ENCODE measurements around the gene VRK1.

The VRK1 gene

GRCh38 chr14:96925422-96925821, 128.2 kb downstream of the VRK1 start:
- Histone ChIP-seq H3K4me1 (ENCODE audit: control insufficient read depth in 1 of 2, insufficient read depth in 2 of 2, low read length in 2 of 2) (no peaks in the 10 kb centered on the region), H3K9me3 (ENCODE audit: control insufficient read depth in 1 of 2, low read length in 2 of 2) (no peaks in the 10 kb centered on the region), H3K9ac (ENCODE audit: low read depth in 1 of 2, low read length in 2 of 2) (no peak overlapping the region), H3K36me3 (ENCODE audit: control insufficient read depth in 1 of 2, insufficient read depth in 2 of 2, low read length in 2 of 2) (no peaks in the 10 kb centered on the region), H3K4me3 (ENCODE audit: low read depth in 1 of 2, low read length in 2 of 2) (no peak overlapping the region), H3K27ac (ENCODE audit: low read depth, low read length) (no peak overlapping the region), H3K27me3 (ENCODE audit: control insufficient read depth in 1 of 2, insufficient read depth in 2 of 2, low read length in 2 of 2) (no peaks in the 10 kb centered on the region)

- no peak overlapping the region for H3K9ac ChIP-seq (ENCODE audit: low read depth in 1 of 2, low read length in 2 of 2)
- no peaks in the 10 kb centered on the region for H3K4me1 ChIP-seq (ENCODE audit: control insufficient read depth in 1 of 2, insufficient read depth in 2 of 2, low read length in 2 of 2)
- H3K27me3 ChIP-seq (ENCODE audit: control insufficient read depth in 1 of 2, insufficient read depth in 2 of 2, low read length in 2 of 2), result no peaks in the 10 kb centered on the region
- H3K4me3 ChIP-seq (ENCODE audit: low read depth in 1 of 2, low read length in 2 of 2), result no peak overlapping the region
- H3K9me3 ChIP-seq (ENCODE audit: control insufficient read depth in 1 of 2, low read length in 2 of 2), result no peaks in the 10 kb centered on the region
- no peaks in the 10 kb centered on the region for H3K36me3 ChIP-seq (ENCODE audit: control insufficient read depth in 1 of 2, insufficient read depth in 2 of 2, low read length in 2 of 2)
- H3K27ac ChIP-seq (ENCODE audit: low read depth, low read length), result no peak overlapping the region
These were observed 128.8 kb downstream of the VRK1 start for GRCh38 chr14:96926001-96926400.

- H3K9ac ChIP-seq (ENCODE audit: low read depth in 1 of 2, low read length in 2 of 2), result no peak overlapping the region
These were observed 131.7 kb downstream of the VRK1 start for GRCh38 chr14:96928779-96929380.

GRCh38 chr14:96929950-96930349, 132.8 kb downstream of the VRK1 start:
- Histone ChIP-seq H3K9ac (ENCODE audit: low read depth in 1 of 2, low read length in 2 of 2) (no peak overlapping the region), H3K27me3 (ENCODE audit: control insufficient read depth in 1 of 2, insufficient read depth in 2 of 2, low read length in 2 of 2) (no peaks in the 10 kb centered on the region), H3K9me3 (ENCODE audit: control insufficient read depth in 1 of 2, low read length in 2 of 2) (no peaks in the 10 kb centered on the region), H3K4me3 (ENCODE audit: low read depth in 1 of 2, low read length in 2 of 2) (no peak overlapping the region), H3K36me3 (ENCODE audit: control insufficient read depth in 1 of 2, insufficient read depth in 2 of 2, low read length in 2 of 2) (no peaks in the 10 kb centered on the region), H3K4me1 (ENCODE audit: control insufficient read depth in 1 of 2, insufficient read depth in 2 of 2, low read length in 2 of 2) (no peaks in the 10 kb centered on the region), H3K27ac (ENCODE audit: low read depth, low read length) (no peak overlapping the region)

More at GRCh38 chr14:96928779-96929380, 131.7 kb downstream of the VRK1 start:
- Histone ChIP-seq H3K4me1 (ENCODE audit: control insufficient read depth in 1 of 2, insufficient read depth in 2 of 2, low read length in 2 of 2) (no peaks in the 10 kb centered on the region), H3K9me3 (ENCODE audit: control insufficient read depth in 1 of 2, low read length in 2 of 2) (no peaks in the 10 kb centered on the region), H3K27me3 (ENCODE audit: control insufficient read depth in 1 of 2, insufficient read depth in 2 of 2, low read length in 2 of 2) (no peaks in the 10 kb centered on the region), H3K4me3 (ENCODE audit: low read depth in 1 of 2, low read length in 2 of 2) (no peak overlapping the region), H3K36me3 (ENCODE audit: control insufficient read depth in 1 of 2, insufficient read depth in 2 of 2, low read length in 2 of 2) (no peaks in the 10 kb centered on the region), H3K27ac (ENCODE audit: low read depth, low read length) (no peak overlapping the region)

DNA sequence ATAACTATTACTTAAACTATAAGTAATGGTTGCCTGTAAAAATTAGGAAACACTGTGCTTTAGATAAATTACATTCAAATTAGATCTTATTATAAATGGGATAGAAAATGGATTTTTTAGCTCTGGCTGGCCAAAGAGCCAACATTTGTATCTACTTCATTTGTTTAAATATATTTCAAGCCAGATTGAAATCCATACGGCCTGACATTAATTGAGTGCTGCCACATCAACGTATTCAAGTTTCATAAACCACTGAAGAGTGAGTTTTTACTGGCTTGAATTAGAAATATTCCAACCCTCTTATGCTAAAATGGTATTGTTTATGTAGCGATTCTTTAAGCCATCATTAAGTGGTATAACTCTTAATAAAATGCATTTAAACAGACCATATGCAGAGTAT, 133.3 kb downstream of the VRK1 start:
- Histone ChIP-seq H3K27me3 (ENCODE audit: control insufficient read depth in 1 of 2, insufficient read depth in 2 of 2, low read length in 2 of 2) (no peaks in the 10 kb centered on the region), H3K27ac (ENCODE audit: low read depth, low read length) (no peak overlapping the region), H3K36me3 (ENCODE audit: control insufficient read depth in 1 of 2, insufficient read depth in 2 of 2, low read length in 2 of 2) (no peaks in the 10 kb centered on the region), H3K4me3 (ENCODE audit: low read depth in 1 of 2, low read length in 2 of 2) (no peak overlapping the region), H3K9me3 (ENCODE audit: control insufficient read depth in 1 of 2, low read length in 2 of 2) (no peaks in the 10 kb centered on the region), H3K4me1 (ENCODE audit: control insufficient read depth in 1 of 2, insufficient read depth in 2 of 2, low read length in 2 of 2) (no peaks in the 10 kb centered on the region), H3K9ac (ENCODE audit: low read depth in 1 of 2, low read length in 2 of 2) (no peak overlapping the region)
